Activated T-helper 1 cell treated with anti-CD3 and anti-CD28 coated beads, Interleukin-12 subunit alpha, Interleukin-12 subunit beta, Interleukin-2, Interleukin-4 antibody, amounts not matched to agents 30 ng/mL and 10 ng/mL and 1 ng/mL, durations not matched to agents 14 hours and 24 hours and 36 hours (primary cell): ENCODE measurements around the gene ATP8A2. TPM values are rescaled to one million over a fixed set of nuclear protein-coding genes. Genes with fewer than 3 reads are reported as not detected.
"Not testable (repeated sequence)": the region's sequence is repeated elsewhere in the genome, so short reads cannot be mapped to it uniquely, and the experiment has no call there.

ENCODE experiments used
- DNase-seq: peaks from one replicate; pipeline ENCODE4 v3.0.0; 2021; ENCODE audit warnings: low spot score
- H3K27ac Mint-ChIP-seq: one replicate; pipeline ENCODE4 v1.8.0; 2021; ENCODE audit warnings: mild to moderate bottlenecking, mixed read lengths
- H3K27me3 Mint-ChIP-seq: one replicate; pipeline ENCODE4 v1.8.0; 2022; ENCODE audit warnings: mild to moderate bottlenecking, moderate library complexity, mixed read lengths; ENCODE audit not compliant: insufficient read depth
- H3K36me3 Mint-ChIP-seq: one replicate; pipeline ENCODE4 v1.8.0; 2021; ENCODE audit warnings: low read depth, mixed read lengths
- H3K4me1 Mint-ChIP-seq: one replicate; pipeline ENCODE4 v1.8.0; 2021; ENCODE audit warnings: low read depth, mixed read lengths
- H3K4me3 Mint-ChIP-seq: one replicate; pipeline ENCODE4 v1.8.0; 2021; ENCODE audit warnings: mild to moderate bottlenecking, moderate library complexity, mixed read lengths
- H3K9me3 Mint-ChIP-seq: one replicate; pipeline ENCODE4 v1.8.0; 2021; ENCODE audit warnings: mixed read lengths
- intact Hi-C: fragments of 100-400 bp; cut with micrococcal nuclease; formaldehyde crosslinking; loops from one replicate; pipeline ENCODE4 v1.15.1; 2024
- total RNA-seq: library from RNA; stranded (reverse); gene quantifications from 2 replicates; pipeline ENCODE4 v1.2.3, GENCODE V29; 2022

ATP8A2 gene
- total RNA-seq, 1 donor from 2014 or later, result 0.52 TPM

DNA sequence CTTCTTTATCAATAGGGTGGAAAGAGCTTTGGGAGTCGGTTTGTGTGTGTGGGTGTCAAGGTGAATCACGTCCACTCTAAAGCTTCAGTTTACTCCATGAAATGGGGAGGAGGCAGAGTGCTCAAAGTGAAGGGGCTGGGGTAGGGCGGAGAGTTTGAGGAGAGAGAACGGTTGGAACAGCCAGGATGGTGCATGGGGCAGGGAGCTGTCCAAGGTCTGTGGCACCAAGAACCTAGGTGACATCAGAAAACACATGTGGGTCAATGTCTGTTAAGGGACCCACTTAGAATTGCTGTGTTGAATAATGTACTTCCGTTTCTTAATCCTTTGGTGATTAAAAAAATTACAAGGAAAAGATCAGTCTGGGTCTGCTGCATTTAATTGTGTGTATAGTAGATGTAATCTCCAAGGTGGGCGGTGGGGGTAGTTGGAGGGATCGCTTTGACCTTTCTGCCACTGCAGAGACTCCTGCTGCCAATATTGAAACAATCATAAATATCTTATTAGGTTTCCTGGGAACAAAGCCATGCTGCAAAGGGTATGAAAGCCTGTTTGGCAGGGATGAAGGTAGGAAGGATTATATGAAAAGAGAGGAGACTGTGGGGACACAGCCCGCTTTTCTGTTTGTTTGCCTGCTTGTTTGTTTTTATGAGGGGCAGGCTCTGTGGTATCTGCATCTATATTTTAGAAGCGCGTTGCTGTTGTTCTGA lies 122.3 kb downstream of the ATP8A2 start:
- no peaks in the 10 kb centered on the region for H3K36me3 Mint-ChIP-seq
- H3K9me3 Mint-ChIP-seq, result no peaks in the 10 kb centered on the region
- no peak overlapping the region for H3K4me3 Mint-ChIP-seq
- DNase-seq, result no peak
- no peak overlapping the region for H3K27ac Mint-ChIP-seq
- peaks cover 9% of the 10 kb centered on the region for H3K27me3 Mint-ChIP-seq
- intact Hi-C loops, result no loop called here
- H3K4me1 Mint-ChIP-seq, result no peaks in the 10 kb centered on the region

DNA sequence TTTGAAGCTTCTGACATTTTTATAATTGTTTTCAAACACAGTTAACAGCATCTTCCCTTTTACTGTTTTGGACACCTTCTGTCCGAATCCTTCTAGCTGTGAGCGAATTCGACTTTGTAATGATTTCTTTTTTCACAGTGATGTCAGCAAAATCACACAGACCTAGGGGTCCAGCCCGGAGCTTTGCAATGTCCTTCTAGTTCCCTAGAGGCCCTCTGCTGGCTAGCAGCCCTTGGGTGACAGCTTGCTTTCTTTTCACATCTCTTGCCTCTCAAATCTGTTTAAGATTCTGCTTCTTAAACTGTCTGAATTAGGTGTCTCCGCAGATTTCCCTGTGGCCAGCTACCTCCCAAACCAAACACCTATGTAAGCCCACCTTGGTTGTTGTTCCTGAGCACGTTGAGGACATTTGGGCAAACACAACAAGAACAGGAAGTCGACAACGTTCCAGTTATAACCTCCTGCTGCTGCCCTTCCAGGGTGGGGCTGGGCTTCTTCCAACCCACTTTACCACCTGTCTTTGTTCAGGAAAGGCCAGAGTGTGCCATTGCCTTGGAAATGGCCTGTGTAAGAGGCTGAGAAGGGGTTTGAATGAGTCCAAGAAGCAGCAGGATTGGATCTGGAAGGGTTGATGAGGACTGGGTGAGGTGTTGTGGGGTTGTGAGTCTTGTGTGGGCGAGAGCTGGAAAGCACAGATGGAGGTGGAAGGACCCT lies 123.1 kb downstream of the ATP8A2 start:
- H3K27me3 Mint-ChIP-seq, result peaks cover 8% of the 10 kb centered on the region
- H3K27ac Mint-ChIP-seq, result no peak overlapping the region
- no peak for DNase-seq
- no peaks in the 10 kb centered on the region for H3K36me3 Mint-ChIP-seq
- no peak overlapping the region for H3K4me3 Mint-ChIP-seq
- no peaks in the 10 kb centered on the region for H3K4me1 Mint-ChIP-seq
- H3K9me3 Mint-ChIP-seq, result no peaks in the 10 kb centered on the region
- intact Hi-C loops, result no loop called here

DNA sequence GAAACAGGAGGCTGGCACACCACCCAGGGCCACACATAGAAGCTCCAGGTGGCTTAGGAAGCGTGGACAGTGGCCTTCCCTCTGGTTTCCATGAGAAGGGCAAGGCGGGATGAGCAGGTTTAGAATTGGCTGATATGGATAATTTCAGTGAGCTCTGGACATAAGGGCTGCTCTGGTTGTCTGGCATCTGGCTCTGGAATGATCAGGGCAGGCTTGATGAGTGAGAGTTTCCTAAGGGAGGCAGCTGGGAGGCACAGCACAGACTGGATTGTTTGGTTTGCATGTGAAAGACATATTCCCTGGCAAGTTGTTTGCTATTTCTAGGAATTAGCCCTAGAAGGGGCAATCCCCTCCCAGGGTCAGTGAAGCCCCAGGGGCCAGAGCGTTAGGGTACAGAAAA lies 129.5 kb downstream of the ATP8A2 start:
- no peaks in the 10 kb centered on the region for H3K4me1 Mint-ChIP-seq
- intact Hi-C loops, result no loop called here
- H3K4me3 Mint-ChIP-seq, result no peak overlapping the region
- no peak for DNase-seq
- no peaks in the 10 kb centered on the region for H3K9me3 Mint-ChIP-seq
- H3K36me3 Mint-ChIP-seq, result no peaks in the 10 kb centered on the region
- no peak overlapping the region for H3K27ac Mint-ChIP-seq
- peaks cover 2% of the 10 kb centered on the region for H3K27me3 Mint-ChIP-seq

DNA sequence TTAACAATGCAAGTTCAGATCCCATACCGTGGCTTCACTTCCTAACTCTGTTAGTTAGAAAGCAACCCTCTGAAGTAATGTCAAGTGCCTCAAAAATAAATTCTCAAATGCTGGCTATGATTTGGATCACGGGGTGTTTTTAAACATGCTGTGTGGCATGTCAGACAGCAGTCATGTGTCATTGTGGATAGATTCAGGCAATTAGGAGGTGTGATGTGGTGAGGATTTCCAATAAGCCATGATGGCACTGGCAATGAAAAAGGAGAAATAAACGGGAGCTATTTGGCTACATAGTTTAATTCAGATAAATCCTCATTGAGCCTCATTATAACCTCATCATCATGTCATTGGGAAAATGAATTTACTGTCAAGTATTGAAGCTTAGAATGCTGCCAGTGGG lies 130.3 kb downstream of the ATP8A2 start:
- intact Hi-C loops, result no loop called here
- H3K9me3 Mint-ChIP-seq, result no peaks in the 10 kb centered on the region
- no peaks in the 10 kb centered on the region for H3K4me1 Mint-ChIP-seq
- DNase-seq, result no peak
- no peak overlapping the region for H3K4me3 Mint-ChIP-seq
- H3K27ac Mint-ChIP-seq, result no peak overlapping the region
- peaks cover 2% of the 10 kb centered on the region for H3K27me3 Mint-ChIP-seq
- H3K36me3 Mint-ChIP-seq, result no peaks in the 10 kb centered on the region

DNA sequence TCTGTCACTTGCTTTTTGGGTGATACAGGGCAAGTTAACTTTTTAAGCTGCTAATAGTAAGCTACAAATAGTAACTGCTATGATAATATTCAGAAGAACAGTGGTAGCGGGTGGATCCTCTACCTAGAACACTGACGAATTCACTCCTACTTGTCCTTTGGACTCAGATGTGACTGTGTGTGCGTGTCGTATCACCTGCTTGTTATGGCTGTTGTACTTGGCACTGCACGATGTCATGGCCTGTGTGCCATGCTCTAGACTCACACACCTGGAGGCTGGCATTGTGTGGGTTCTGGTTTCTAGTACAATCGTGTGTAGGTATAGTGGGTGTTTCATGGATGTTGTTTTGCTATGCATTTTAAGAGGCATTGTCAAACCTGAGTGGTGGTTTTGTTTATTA lies 130.8 kb downstream of the ATP8A2 start:
- intact Hi-C loops, result no loop called here
- no peak overlapping the region for H3K4me3 Mint-ChIP-seq
- no peak for DNase-seq
- peaks cover 2% of the 10 kb centered on the region for H3K27me3 Mint-ChIP-seq
- no peaks in the 10 kb centered on the region for H3K4me1 Mint-ChIP-seq
- no peaks in the 10 kb centered on the region for H3K36me3 Mint-ChIP-seq
- H3K27ac Mint-ChIP-seq, result no peak overlapping the region
- H3K9me3 Mint-ChIP-seq, result no peaks in the 10 kb centered on the region

DNA sequence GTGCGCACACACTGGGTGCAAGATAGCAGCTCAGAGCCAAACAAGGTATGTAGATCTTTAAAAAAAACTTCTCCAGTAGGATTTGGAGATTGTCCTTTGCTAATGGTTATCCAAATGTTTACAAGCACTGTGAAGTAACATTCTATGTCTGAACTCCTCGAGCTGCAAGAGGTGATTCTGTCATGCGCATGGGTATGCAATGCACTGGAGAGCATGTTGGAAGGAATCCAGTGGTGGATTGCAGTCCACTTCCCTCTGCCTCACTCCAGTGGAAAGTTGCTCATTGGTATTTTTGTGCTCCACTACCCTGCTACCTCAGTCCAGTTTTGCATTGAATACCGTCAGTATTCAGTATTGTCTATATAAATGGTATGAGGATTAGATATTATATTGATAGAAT lies 132.1 kb downstream of the ATP8A2 start:
- Mint-ChIP-seq H3K4me3 (no peak overlapping the region), H3K4me1 (no peaks in the 10 kb centered on the region), H3K27ac (no peak overlapping the region), H3K36me3 (no peaks in the 10 kb centered on the region), H3K9me3 (no peaks in the 10 kb centered on the region), H3K27me3 (peaks cover 2% of the 10 kb centered on the region)
- DNase-seq, result no peak
- intact Hi-C loops, result no loop called here

DNA sequence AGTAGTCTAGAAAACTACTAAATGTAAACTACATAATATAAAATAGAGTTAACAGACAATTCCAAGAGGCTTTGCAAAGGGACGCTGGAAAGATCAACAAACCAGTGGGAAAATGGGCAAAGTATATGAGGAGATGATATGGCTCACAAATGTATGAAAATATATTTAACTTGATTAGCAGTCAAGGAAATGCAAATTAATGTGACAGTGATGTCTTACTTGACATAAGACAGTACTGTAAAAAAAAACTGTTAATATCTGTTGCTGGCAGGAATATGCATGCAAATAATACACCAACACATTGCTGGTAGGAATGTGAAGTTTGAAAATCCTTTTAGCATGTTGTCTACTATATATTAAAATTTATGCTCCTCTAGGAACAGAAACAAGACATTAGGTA lies 136.1 kb downstream of the ATP8A2 start:
- intact Hi-C loops, result no loop called here
- no peaks in the 10 kb centered on the region for H3K4me1 Mint-ChIP-seq
- no peak overlapping the region for H3K27ac Mint-ChIP-seq
- H3K9me3 Mint-ChIP-seq, result no peaks in the 10 kb centered on the region
- no peak overlapping the region for H3K4me3 Mint-ChIP-seq
- H3K36me3 Mint-ChIP-seq, result no peaks in the 10 kb centered on the region
- DNase-seq, result no peak
- H3K27me3 Mint-ChIP-seq, result no peaks in the 10 kb centered on the region

DNA sequence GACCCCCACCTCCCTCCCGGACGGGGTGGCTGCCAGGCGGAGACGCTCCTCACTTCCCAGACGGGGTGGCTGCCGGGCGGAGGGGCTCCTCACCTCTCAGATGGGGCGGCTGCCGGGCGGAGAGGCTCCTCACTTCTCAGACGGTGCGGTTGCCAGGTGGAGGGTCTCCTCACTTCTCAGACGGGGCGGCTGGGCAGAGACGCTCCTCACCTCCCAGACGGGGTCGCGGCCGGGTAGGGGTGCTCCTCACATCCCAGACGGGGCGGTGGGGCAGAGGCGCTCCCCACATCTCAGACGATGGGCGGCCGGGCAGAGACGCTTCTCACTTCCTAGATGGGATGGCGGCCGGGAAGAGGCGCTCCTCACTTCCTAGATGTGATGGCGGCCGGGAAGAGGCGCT lies 141.3 kb downstream of the ATP8A2 start:
- H3K27me3 Mint-ChIP-seq, H3K4me3 Mint-ChIP-seq, intact Hi-C loops, H3K36me3 Mint-ChIP-seq, DNase-seq, H3K4me1 Mint-ChIP-seq, H3K27ac Mint-ChIP-seq, H3K9me3 Mint-ChIP-seq: not testable (repeated sequence)

DNA sequence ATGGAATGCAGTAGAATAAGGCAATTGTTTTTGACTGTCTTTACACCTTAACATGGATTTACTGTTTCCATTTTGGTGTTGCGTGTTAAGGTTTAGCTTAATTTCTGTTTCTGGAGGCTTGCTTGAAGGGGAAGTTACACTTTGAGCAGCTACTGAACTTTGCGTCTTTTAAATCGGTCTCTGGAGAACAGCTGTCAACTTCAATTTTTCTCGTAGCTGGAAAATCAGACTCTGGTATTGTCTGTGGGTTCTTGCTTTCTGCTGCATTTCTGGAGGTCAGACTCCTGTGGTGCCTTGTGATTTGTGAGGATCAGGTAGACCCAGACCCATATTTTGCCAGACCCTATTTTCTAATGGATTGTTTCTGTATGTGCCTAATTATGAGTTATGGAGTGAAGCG lies 146.7 kb downstream of the ATP8A2 start:
- intact Hi-C loops, result no loop called here
- no peaks in the 10 kb centered on the region for H3K4me1 Mint-ChIP-seq
- H3K27ac Mint-ChIP-seq, result no peak overlapping the region
- H3K36me3 Mint-ChIP-seq, result no peaks in the 10 kb centered on the region
- no peaks in the 10 kb centered on the region for H3K9me3 Mint-ChIP-seq
- H3K4me3 Mint-ChIP-seq, result no peak overlapping the region
- H3K27me3 Mint-ChIP-seq, result peaks cover 2% of the 10 kb centered on the region
- no peak for DNase-seq

DNA sequence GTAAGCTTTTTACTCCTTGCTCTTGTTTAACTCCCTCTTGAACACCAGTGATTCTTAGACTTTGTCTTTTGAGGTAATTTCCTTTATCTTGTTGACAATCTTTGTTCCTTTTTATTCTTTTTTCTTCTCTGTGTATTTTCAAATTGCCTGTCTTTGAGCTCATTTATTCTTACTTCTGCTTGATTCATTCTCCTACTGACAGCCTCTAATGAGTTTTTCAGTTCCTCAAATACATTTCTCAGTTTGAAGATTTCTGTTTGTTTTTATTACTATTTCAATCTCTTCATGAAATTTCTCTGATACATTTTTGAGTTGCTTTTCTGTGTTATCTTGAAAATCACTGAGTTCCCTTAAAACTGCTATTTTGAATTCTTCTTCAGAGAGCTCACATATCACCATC lies 154.1 kb downstream of the ATP8A2 start:
- no peak overlapping the region for H3K27ac Mint-ChIP-seq
- intact Hi-C loops, result no loop called here
- no peak for DNase-seq
- no peaks in the 10 kb centered on the region for H3K36me3 Mint-ChIP-seq
- H3K4me1 Mint-ChIP-seq, result no peaks in the 10 kb centered on the region
- no peak overlapping the region for H3K4me3 Mint-ChIP-seq
- H3K9me3 Mint-ChIP-seq, result peaks cover 15% of the 10 kb centered on the region
- H3K27me3 Mint-ChIP-seq, result no peaks in the 10 kb centered on the region

DNA sequence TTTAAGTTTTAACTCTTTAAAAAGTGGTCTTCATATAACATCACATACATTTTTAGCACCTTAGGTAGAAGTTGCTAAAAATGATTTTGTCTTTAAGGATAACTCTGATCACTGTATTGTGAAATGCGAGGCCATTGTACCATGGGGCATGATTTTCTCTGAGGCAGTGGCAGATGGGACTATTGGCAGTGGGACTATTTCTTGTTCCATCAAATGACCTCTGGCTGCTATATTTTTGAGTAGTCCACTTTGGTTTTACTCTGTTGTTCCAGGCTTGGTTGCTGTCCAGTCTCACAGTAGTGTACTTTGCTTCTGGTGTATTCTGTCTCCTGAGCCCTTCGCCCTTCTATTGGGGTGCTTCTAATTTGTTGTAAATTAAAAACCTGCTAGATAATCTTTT lies 156.5 kb downstream of the ATP8A2 start:
- H3K4me1 Mint-ChIP-seq, result no peaks in the 10 kb centered on the region

DNA sequence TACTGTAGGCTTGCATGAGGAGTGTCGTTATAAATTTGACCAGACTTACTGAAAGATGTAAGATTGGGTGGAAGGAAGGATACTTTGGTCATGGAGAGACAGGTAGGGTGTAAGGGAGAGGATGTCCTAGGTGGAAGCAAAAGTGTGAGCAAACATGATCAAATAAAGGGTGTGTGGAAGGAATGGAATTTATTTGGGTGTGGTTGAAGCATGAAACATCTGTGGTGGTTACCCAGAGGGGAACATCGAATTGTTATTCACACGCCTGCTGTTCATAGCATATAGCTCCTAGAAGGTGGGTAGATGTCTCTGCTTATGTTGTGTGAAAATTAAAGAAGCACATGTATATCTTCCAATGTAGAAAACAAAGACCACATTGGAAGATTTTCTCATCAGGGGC lies 157.7 kb downstream of the ATP8A2 start:
- H3K27me3 Mint-ChIP-seq, result peaks cover 8% of the 10 kb centered on the region
- no peaks in the 10 kb centered on the region for H3K4me1 Mint-ChIP-seq
- peaks cover 15% of the 10 kb centered on the region for H3K9me3 Mint-ChIP-seq
- no peak overlapping the region for H3K27ac Mint-ChIP-seq
- DNase-seq, result no peak
- H3K4me3 Mint-ChIP-seq, result no peak overlapping the region
- H3K36me3 Mint-ChIP-seq, result no peaks in the 10 kb centered on the region
- intact Hi-C loops, result no loop called here

More for the DNA sequence above, 156.5 kb downstream of the ATP8A2 start:
- peaks cover 15% of the 10 kb centered on the region for H3K9me3 Mint-ChIP-seq
- no peak overlapping the region for H3K27ac Mint-ChIP-seq
- H3K36me3 Mint-ChIP-seq, result no peaks in the 10 kb centered on the region
- DNase-seq, result no peak
- peaks cover 8% of the 10 kb centered on the region for H3K27me3 Mint-ChIP-seq
- H3K4me3 Mint-ChIP-seq, result no peak overlapping the region
- intact Hi-C loops, result no loop called here

DNA sequence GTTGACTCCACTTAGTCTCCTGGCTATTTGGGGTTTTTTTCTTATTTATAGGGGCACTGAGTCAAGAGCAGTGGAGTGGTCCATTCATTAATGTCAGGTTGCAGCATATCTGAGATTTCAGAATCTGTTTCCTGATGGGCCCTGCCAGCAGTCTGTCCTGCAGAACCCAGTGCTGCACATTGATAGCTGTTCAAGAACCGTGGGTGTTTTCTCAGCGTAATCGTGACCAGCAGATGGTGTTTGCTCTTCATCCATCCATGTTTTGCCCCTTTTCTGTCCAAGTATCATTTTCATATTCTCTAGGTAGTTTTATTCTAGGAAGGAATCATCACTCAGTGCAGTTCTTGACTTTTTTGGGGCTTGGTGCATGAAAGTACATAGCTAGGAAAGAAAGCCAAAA lies 166.5 kb downstream of the ATP8A2 start:
- no peak for DNase-seq
- intact Hi-C loops, result no loop called here
- H3K9me3 Mint-ChIP-seq, result no peaks in the 10 kb centered on the region
- no peak overlapping the region for H3K27ac Mint-ChIP-seq
- no peak overlapping the region for H3K4me3 Mint-ChIP-seq
- H3K36me3 Mint-ChIP-seq, result no peaks in the 10 kb centered on the region
- peaks cover 7% of the 10 kb centered on the region for H3K27me3 Mint-ChIP-seq
- no peaks in the 10 kb centered on the region for H3K4me1 Mint-ChIP-seq
